A172 (cell line): ENCODE data around the gene ZNF750. TPM values are rescaled to one million over a fixed set of nuclear protein-coding genes. Genes with fewer than 3 reads are reported as not detected.

ENCODE experiments used
- DNase-seq: peaks from one replicate; pipeline ENCODE4 v3.0.0-alpha.2; 2015; ENCODE audit warnings: low spot score
- total RNA-seq: library from RNA; depleted of rRNA; stranded (reverse); fragments of >200 nt; shearing (Covaris generic); gene quantifications from 2 replicates; pipeline ENCODE4 v1.2.3, GENCODE V29; 2014

ZNF750 gene
- total RNA-seq, 1 experiment from 2014 or later = not detected

DNA sequence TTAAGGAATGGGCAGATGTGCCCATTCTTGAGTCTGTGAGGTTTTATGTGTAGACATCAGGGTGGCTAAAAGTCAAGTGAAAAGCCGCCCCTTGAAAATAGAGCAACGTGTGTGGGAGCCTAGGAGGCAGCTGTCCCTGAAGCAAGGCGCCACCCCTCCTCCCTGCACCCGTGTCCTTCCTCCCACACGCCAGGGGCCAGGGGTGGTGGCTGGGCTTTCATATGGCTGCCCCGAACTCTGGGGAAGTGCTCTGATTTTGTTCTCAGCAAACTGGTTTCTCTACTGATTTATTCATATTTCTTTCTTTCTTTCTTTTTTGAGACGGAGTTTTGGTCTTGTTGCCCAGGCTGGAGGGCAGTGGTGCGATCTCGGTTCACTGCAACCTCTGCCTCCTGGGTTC is 4.7 kb downstream of the ZNF750 start:
- no peak for DNase-seq

DNA sequence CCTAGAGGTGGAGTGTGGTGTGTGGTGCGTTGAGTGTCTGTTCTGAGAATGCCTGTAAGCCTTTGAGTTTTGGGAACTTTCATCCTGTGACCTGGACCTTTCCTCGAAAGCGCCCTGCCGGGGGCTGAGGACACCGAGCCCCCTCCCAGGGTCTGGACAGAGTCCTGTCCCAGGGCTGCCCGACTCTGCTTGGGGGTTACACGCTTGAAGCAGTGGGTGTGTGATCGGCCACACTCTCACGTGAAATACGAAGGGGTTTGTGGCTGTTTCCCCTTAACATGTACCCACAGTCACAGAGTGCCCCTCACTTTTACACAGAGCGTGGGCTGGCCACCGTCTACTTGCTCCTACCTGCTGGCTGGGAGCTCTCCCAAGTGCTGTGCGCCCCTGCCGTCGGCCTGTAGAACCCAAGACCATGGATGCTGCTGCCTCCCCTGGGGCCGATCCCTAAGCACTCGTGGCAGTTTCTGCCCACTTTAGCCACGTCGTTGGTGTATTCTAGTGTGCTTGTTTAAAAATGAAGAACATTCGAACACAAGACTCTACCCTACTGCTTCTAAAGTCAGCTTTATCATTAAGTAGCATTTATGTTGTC is 6.8 kb downstream of the ZNF750 start:
- no peak for DNase-seq

DNA sequence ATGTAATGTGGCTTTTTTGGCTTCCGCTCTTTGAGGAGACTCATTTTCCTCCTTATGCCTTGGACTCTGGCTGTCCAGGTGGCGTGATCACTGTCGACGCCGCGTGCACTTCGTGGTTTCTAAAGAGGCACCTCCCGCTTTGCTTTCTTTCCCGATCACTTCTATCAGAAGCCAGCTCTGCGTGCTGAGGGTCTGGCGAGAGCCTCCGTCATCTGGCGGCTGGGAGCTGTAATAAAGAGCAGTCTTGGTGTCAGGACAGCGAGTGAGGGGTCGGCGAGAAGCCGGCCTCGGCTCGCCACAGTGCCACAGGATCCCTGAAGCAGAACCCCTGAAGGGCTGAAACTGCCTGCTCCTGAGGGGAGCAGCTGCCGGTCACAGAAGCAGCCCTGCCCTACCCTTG is 7.4 kb downstream of the ZNF750 start:
- no peak for DNase-seq

DNA sequence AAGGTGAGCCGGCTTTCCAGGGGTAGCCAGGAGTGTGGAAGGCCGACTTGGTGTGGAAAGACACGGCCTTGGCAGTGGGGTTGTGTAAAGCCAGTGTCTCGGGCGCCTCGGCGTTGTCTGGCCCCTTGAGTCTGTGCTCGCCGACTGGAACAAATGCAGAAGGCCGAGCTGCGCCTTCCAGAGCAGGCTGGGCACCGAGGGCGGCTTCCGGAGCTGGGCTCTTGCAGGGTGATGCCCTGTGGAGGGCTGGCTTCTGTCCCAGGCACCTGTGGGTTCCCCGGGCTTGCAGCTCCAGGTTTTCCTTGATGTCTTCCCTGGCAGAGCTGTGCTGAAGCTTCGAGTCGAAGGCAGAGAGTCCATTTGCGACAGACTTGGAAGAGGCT is 8.0 kb downstream of the ZNF750 start:
- DNase-seq = no peak

DNA sequence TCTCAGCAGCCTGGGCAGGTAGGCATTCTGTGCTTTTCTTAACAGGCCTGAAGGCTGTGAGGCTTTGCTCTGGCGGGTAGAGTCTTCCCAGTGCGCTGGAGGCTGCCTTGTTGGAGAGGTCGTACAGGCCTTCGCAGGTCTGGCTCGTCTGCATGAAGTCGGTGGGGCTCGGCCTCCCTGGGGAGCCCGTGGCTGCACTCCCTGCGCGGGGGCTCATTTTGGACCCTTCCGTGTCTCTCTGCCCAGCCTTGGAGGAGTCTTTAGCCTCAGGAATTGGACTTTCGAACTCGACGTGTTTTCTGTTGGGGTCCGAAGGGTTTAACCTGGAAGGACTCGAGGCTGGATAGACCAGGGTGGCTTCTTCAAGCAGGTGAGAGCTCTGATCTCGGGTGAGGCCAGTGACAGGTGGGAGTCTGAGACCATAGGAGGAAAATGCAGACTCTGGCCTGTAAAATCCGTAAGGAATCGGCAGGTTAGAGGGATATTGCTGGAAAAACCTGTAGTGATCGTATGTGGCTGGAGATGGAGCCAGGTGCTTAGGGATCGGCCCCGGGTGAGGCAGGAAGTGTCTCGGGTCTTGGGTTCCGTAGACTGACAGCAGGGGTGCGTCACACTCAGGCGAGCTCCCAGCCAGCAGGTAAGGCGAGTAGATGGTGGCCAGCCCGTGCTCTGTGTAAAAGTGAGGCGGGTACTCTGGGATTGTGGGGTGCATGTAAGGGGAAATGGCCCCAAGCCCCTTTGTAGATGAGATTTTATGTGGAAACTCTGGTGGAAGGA is 8.6 kb downstream of the ZNF750 start:
- no peak for DNase-seq

DNA sequence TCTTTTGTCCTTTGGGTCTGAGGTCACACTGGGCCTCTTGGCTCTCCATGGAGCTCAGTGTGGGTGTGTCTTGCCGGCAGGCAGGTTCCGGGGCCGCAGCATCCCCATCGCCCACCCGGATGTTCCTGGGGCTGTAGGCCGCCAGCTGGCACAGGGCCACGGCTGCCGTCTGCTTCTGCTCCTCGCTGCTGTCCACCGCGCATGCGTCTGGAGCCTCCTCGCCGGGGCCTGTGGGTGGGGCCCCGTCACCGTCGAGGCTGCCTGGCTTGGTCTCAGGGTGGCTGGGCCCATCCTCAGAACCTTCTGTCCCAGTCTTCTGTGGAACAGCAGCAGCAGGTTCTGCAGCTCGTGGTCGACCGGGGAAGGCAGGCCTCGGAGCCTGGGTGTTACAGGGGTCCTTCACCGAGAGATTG is 9.6 kb downstream of the ZNF750 start:
- DNase-seq = no peak

DNA sequence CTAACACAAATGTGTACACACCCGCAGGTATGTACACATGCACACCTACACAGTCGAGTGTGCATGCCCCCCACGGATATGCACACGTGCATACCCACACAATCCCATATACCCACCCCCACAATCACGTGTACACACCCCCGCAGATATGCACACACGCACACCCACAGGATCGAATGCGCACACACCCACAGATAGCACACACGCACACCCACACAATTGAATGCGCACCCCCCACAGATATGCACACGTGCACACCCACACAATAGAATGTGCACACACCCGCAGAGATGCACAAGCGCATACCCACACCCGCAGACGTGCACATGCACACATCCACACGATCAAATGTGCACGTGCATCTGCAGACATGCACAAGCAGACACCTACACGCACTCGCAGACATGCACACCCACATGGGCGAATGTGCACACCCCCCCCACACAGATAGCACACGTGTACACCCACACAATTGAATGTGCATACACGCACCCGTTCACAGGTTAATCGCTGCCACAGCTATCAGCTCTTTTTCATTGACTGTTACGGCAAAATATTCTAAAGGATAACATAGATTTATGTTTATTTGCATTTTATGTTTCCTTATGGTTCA is 10.8 kb downstream of the ZNF750 start:
- no peak for DNase-seq

DNA sequence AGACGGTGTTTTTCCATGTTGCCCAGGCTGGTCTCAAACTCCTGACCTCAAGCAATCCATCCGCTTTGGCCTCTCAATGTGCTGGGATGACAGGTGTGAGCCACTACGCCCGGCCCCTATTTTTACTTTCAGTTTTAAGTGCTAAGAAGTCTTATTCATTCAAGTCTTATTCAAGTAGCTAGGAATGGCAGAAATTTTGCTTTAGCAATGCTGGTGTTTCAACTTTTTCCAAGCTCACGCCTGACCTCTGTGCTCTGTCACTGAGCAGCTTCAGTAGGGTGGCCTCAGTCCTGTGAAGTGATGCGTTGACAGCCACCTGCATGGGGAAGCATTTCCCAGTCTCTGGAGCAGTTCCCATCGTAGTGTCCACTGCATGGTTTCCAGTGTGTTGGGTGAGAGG is 12.9 kb downstream of the ZNF750 start:
- DNase-seq = no peak

DNA sequence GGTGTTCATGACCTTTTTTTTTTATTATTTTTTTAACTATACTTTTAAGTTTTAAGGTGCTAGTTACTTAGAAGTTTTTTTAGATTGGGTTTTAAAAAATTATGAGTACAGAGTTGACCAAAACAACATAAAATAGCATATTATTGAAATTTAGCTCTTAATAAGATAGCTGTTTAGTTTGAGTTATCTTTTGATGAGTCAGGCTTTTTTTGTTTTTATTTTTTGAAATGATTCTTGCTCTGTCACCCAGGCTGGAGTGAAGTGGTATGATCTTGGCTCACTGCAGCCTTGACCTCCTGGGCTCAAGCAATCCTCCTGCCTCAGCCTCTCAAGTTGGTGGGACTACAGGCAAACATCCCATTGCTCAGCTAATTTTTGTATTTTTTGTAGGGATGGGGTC is 13.6 kb downstream of the ZNF750 start:
- no peak for DNase-seq

DNA sequence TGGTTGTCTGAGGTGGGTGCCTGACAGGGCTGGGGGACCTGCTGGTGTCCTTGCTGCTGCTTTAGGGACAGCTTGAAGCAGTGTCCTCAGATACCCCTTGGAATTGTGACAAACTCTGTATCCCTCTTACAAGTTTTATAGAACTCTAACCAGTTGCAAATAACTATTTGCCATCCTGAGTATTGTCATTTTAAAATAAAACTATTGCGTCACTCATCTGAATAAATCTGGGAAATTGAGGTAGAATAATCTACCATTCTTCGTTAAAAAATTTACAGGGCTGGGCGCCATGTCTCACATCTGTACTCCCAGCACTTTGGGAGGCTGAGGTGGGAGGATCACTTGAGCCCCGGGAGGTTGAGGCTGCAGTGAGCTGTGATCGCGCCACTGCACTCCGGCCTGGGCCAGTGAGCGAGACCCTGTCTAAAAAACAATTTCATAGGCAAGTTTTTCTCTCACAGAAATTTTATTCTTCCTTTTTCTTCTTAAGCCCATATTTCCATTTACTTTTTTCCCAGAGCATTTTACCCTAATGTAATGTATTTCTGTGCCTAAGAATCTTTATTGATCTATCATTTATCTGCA is 14.2 kb downstream of the ZNF750 start:
- DNase-seq = no peak

DNA sequence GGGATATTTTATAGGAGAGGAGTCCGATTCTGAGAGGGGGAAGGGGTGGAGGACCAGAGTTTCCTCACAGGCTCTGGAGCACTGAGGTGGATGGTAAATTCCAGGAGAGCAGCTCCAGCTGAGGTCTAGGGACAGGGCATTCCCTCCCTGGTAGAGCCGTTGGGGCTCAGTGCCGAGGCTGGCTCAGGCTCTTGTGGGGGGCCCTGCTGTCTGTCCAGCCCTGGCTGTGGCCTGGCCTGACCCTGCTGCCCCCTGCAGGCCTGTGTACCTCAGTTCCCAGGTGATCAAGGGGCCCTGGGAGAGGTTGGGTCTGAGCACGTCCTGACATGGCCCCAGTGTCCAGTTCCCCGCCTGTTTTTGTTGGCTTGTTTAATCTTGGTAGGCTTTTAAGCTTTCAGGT is 16.8 kb downstream of the ZNF750 start:
- DNase-seq = no peak

DNA sequence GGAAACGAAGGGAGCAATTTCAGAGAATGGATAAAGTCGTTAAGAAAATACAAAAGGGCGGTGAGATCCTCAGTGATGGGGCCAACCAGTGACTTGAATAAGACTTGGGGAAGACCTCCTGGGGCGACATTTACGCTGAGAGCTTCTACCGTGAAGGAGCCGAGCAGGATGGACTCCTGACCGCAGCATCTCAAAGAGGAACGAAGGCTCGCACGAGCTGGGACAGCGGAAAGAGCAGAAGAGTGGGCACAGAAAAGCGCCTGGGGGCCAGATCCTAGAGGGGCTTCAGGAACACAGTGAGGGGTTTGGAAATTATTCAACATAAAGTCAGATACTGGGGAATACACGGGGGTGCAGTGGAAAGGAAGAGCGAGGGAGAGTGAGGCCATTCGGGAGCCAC is 17.5 kb downstream of the ZNF750 start:
- DNase-seq = no peak

DNA sequence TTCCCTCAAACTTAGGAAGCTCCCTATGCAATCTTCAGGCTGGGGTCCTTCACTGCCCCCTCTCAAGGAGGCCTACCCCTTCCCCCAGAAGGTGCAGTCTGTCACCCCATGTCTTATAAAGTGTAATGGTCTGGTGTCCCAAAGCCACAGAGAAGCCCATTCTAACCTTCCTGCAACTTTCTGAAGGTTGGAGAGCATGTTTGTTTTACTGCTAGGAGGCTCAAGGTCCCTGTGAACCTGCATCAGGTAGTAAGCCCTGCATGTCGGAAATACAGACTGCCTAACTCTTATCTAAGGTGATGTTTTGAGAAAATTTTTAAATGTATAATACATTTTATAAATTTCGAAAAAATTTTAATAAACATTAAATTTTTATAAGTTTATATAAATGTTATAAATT is 18.3 kb downstream of the ZNF750 start:
- DNase-seq = no peak

DNA sequence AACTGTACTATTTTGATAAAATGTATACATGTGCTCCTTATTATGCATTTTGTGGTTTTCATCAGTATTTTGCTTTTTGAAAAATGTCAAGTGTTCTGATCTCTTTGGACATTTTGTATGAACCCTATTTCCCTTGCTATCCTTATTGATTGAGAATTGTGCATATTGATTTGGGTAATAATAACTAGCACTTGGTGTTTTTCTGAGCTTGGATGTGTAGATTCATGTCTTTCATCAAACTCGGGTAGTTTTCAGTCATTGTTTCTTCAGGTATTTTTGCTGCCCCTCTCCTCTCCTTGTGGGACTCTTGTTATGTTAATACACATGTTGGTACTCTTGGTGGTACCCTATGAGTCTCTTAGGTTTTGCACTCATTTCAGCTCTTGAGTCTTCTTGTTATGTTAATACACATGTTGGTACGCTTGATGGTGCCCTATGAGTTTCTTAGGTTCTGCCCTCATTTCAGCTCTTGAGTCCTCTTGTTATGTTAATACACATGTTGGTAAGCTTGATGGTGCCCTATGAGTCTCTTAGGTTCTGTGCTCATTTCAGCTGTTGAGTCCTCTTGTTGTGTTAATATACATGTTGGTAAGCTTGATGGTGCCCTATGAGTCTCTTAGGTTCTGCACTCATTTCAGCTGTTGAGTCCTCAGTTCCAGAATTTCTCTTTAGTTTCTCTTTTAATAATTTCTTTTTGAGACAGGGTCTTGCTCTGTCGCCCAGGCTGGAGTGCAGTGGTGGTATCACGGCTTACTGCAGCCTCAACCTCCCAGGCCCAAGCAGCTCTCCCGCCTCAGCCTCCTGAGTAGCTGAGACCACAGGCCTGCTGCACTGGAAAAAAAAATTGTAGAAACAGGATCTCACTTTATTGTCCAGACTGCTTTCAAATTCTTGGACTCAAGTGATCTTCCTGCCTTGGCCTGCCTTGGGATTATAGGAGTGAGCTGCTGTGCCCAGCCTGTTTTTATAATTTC is 19.3 kb downstream of the ZNF750 start:
- no peak for DNase-seq

DNA sequence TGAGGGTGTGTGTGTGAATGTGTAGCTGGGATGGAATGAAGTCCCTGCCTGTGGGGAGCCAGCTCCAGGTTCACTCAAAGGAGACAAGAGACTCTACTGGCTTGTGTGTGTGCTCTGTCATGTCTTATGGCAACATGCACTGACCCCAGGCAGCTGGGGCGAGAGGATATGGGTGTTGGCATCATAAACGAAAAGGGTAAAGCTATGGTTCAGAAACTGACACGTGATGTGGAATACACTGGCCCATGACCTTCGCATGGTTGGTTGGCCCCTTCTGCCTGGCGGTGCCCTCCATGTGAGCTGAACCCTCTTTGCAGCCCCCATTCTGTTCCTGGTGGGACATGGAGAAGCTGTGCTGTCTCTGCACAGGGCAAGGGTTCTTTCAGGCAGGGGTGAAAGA is 21.9 kb downstream of the ZNF750 start:
- no peak for DNase-seq

DNA sequence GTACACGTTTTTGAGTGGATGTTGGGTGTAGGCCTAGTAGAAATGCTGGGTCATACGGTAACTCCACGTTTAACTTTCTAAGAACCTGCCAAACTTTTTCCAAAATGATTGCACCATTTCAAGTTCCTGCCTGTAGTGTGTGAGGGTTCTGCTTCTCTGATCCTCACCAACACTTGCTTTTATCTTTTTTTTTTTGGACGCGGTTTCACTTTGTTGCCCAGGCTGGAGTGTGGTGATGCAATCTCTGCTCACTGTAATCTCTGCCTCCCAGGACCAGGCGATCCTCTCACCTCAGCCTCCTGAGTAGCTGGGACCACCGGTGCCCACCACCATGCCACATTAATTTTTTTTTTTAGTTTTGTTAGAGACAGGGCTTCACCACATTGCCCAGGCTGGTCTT is 23.5 kb downstream of the ZNF750 start:
- DNase-seq = no peak

DNA sequence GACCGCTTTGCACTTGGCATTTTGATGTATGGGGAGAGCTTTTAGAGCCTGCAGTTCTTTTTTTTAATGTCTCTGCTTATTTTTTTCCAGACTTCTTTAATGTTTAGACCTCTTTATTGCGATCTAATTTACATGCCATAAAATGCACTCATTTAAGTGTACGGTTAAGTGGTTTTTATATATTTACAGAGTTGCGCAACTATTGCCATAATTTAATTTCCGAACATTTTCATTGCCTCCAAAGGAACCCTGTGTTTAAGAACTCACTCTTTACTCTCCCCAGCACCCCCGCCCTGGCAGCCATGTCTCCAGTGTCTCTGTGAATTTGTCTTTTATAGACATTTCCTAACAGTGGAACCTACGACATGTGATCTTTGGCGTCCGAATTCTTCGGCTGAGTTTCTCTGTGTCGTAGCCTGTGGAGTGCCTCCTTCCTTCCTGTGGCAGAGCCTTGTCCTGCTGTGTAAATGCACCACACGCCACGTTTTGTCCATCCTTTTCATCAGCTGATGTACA is 24.0 kb downstream of the ZNF750 start:
- DNase-seq = no peak

DNA sequence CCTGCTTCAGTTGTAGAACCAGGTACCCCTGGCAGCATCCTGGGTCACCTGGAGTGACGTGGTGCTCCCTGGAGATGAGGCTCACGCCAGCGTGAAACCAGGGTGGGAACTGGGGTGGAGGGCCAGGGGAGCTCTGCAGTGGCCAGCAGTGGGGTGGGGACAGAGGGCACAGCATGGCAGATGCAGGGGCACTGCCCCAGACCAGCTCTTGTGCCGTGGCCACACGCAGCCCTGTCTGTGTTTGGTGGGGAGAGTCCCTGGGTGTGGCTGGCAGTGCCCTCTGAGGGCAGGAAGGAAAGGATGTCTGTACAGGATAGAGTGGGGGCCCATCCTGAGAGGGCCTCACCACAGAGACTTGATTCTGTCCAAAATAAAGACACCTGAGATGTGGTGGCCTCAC is 24.5 kb downstream of the ZNF750 start:
- no peak for DNase-seq

DNA sequence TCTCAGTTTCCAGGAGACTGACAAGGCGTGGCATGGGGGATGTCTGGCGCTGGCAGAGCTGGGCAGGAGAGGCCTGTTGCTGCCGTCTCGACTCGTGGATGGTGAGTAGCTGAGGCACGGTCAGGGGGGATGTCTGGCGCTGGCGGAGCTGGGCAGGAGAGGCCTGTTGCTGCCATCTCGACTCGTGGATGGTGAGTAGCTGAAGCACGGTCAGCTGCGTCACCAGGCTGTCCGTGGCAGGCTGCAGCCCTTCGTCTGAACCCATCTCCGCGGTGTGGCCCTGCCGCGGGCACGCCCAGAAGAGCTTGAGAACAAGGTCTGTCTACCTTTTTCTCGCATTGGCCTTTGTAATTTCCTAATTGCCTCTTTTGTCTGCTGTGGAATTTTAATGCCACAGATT is 25.0 kb downstream of the ZNF750 start:
- no peak for DNase-seq

DNA sequence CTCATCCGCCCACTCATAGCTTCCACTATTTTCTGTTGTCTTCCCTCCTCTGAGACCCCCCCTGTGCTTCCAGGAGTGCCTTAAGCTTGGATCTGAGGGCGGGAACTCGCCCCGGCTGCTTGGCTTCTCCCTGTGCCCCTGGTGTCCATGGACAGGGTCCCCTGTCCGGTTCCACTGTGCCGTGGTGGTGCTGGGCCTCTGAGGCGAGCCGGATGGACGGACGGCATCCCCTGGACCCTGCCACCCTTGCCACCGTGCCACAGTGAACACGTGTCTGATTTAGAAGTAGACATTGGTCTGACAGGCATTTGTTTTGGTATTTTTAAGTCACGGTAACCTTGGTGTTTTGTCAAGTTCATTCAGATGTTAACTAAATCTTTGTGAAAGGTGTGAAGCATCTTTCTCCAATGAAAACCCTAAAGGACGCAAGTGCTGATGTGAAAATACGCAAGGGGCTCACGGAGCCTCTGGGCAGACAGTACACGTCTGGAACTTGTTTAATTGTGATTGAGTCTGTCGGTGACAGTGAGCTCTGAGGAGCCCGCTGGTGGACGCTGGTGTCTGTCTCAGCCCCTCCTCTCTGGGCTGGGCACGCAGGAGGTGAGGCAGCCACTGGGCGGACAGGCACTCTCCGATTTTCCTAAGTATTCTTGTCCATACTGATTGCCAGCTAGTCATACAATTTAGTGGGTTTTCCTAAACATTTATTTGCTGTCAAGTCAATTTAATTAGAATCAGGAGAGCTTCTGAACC is 26.3 kb downstream of the ZNF750 start:
- DNase-seq = no peak

DNA sequence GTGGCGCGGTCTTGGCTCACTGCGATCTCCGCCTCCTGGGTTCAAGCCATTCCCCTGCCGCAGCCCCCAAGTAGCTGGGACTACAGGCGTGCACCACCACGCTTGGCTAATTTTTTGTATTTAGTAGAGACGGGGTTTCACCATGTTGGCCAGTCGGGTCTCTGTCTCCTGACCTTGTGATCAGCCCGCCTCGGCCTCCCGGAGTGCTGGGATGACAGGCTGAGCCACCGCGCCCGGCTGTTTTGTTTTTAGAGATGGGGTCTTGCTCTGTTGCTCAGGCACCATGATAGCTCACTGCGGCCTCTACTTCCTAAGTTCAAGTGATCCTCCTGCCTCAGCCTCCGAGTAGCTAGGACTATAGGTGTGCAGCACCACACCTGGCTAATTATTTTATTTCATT is 27.2 kb downstream of the ZNF750 start:
- DNase-seq = no peak
